A673 (cell line): ENCODE data around the gene CIAO3. TPM values are rescaled to one million over a fixed set of nuclear protein-coding genes. Genes with fewer than 3 reads are reported as not detected.
A peak's percentile ranks its signal among the peaks of the same experiment; 100 is the strongest.

Experiments
- BruUV-seq: library from RNA; stranded (reverse); fragments of 400-500 nt; replicated peaks from 2 replicates; lab custom pipeline; 2021; lab: Mats Ljungman, UMichigan
- CTCF ChIA-PET: fragments of 300-600 bp; sonication (Branson Sonifier 250); formaldehyde crosslinking; loops from one replicate; lab custom pipeline; 2022; ENCODE audit warnings: antibody characterized with exemption; lab: Charles Lee
- POLR2A ChIA-PET: fragments of 300-600 bp; sonication (Branson Sonifier 250); formaldehyde crosslinking; loops from one replicate; lab custom pipeline; 2022; ENCODE audit warnings: antibody characterized with exemption; ENCODE audit not compliant: low non-redundant PET; lab: Charles Lee
- DNase-seq: peaks from one replicate; pipeline ENCODE4 v3.0.0-alpha.2; 2015; ENCODE audit warnings: low spot score
- H3K27ac ChIP-seq: fragments of 200-600 bp; sonication (generic); 2 replicates; pipeline ENCODE4 v1.5.1; 2016; ENCODE audit warnings: mixed run types, low read depth, mild to moderate bottlenecking, mixed read lengths, antibody characterized with exemption, low read length; ENCODE audit not compliant: poor library complexity, severe bottlenecking
- H3K27me3 ChIP-seq: fragments of 200-600 bp; sonication (generic); replicated peaks from 2 replicates; pipeline ENCODE4 v1.6.1; 2017; ENCODE audit warnings: mixed run types, low read depth, mild to moderate bottlenecking, mixed read lengths, antibody characterized with exemption, low read length; ENCODE audit not compliant: insufficient read depth, poor library complexity
- H3K36me3 ChIP-seq: fragments of 200-600 bp; sonication (generic); 2 replicates; pipeline ENCODE4 v1.6.1; 2016; ENCODE audit warnings: mixed run types, mild to moderate bottlenecking, mixed read lengths, antibody characterized with exemption, low read length; ENCODE audit not compliant: insufficient read depth, poor library complexity, severe bottlenecking
- H3K4me1 ChIP-seq: fragments of 200-600 bp; sonication (generic); 2 replicates; pipeline ENCODE4 v1.6.1; 2017; ENCODE audit warnings: mixed run types, mild to moderate bottlenecking, mixed read lengths, antibody characterized with exemption, low read length; ENCODE audit not compliant: insufficient read depth, poor library complexity, severe bottlenecking
- H3K4me3 ChIP-seq: fragments of 200-600 bp; sonication (generic); 2 replicates; pipeline ENCODE4 v1.5.1; 2016; ENCODE audit warnings: low read depth, mixed run types, mild to moderate bottlenecking, mixed read lengths, low read length; ENCODE audit not compliant: poor library complexity, severe bottlenecking
- H3K9me3 ChIP-seq: fragments of 200-600 bp; sonication (generic); 2 replicates; pipeline ENCODE4 v1.6.1; 2016; ENCODE audit warnings: mixed run types, low read depth, mild to moderate bottlenecking, mixed read lengths, antibody characterized with exemption, low read length; ENCODE audit not compliant: poor library complexity, severe bottlenecking
- CTCF ChIP-seq: fragments of 300-800, 200-600 bp; sonication (generic); conservative IDR thresholded peaks from 2 replicates; pipeline ENCODE4 v1.5.1; 2017; ENCODE audit warnings: low read depth, mild to moderate bottlenecking, antibody characterized with exemption, low read length, moderate library complexity, mixed read lengths
- EZH2 ChIP-seq: fragments of 200-600 bp; sonication (generic); IDR thresholded peaks from 2 replicates; pipeline ENCODE4 v1.6.1; 2017; ENCODE audit warnings: borderline replicate concordance, low read depth, mild to moderate bottlenecking, mixed read lengths, antibody characterized with exemption, low read length; ENCODE audit not compliant: poor library complexity, severe bottlenecking
- intact Hi-C: fragments of 100-400 bp; cut with micrococcal nuclease; formaldehyde crosslinking; loops from one replicate; pipeline ENCODE4 v1.10.0; 2022; ENCODE audit not compliant: unreplicated experiment
- total RNA-seq: library from RNA; stranded (reverse); gene quantifications from 2 replicates; pipeline ENCODE4 v1.2.3, GENCODE V29; 2021

The CIAO3 gene
- total RNA-seq, 1 experiment from 2014 or later = 48.4 TPM

GRCh38 chr16:785563-786535 is 45.1 kb upstream of the CIAO3 start:
- intact Hi-C loops = loop anchor here (5.0 kb wide), 1 partner anchor 74 kb away; no protein-coding TSS in a partner anchor
- H3K4me1 ChIP-seq = peaks cover 8% of the 10 kb centered on the region
- no peaks in the 10 kb centered on the region for H3K9me3 ChIP-seq
- POLR2A ChIA-PET = interaction anchor here (0.6 kb wide), 1 partner anchor 256 kb away, joined by 3 read pairs; no protein-coding TSS in a partner anchor
- H3K27me3 ChIP-seq = peaks cover 10% of the 10 kb centered on the region
- CTCF ChIA-PET = interaction anchor here (0.6 kb wide), 2 partner anchors 33 to 74 kb away, joined by 3 to 5 read pairs; no protein-coding TSS in a partner anchor
- DNase-seq = peak; percentile 53
- BruUV-seq = no TSS peak
- peaks cover 19% of the 10 kb centered on the region for H3K36me3 ChIP-seq
- H3K27ac ChIP-seq = no peak overlapping the region
- TF ChIP-seq CTCF (peak; percentile 71), EZH2 (no peak)
- no peak overlapping the region for H3K4me3 ChIP-seq

- BruUV-seq = no TSS peak
- DNase-seq = no peak
- Histone ChIP-seq H3K9me3 (no peaks in the 10 kb centered on the region), H3K27ac (no peak overlapping the region), H3K4me3 (no peak overlapping the region), H3K27me3 (peaks cover 10% of the 10 kb centered on the region), H3K4me1 (peaks cover 4% of the 10 kb centered on the region), H3K36me3 (peaks cover 5% of the 10 kb centered on the region)
- intact Hi-C loops = no loop called here
- TF ChIP-seq CTCF = no peak
- no peak for TF ChIP-seq EZH2
- ChIA-PET CTCF (no interaction called here), POLR2A (no interaction called here)
Observed at GRCh38 chr16:784431-784830, 43.6 kb upstream of the CIAO3 start.

GRCh38 chr16:783404-784161 is 42.8 kb upstream of the CIAO3 start:
- no peak for TF ChIP-seq EZH2
- no peak for TF ChIP-seq CTCF
- Histone ChIP-seq H3K9me3 (no peaks in the 10 kb centered on the region), H3K4me1 (no peaks in the 10 kb centered on the region), H3K4me3 (no peak overlapping the region), H3K27me3 (peaks cover 10% of the 10 kb centered on the region), H3K36me3 (peaks cover 5% of the 10 kb centered on the region), H3K27ac (no peak overlapping the region)
- BruUV-seq = no TSS peak
- intact Hi-C loops = no loop called here
- CTCF ChIA-PET = no interaction called here
- DNase-seq = no peak
- POLR2A ChIA-PET = interaction anchor here (0.5 to 0.8 kb wide), 2 partner anchors 26 to 463 kb away, joined by 3 to 4 read pairs; no protein-coding TSS in a partner anchor
